Subcutaneous adipose tissue (tissue), 4 donors: Measurements from ENCODE around the gene LMX1B. TPM values are rescaled to one million over a fixed set of nuclear protein-coding genes. Genes with fewer than 3 reads are reported as not detected.

Experiments used
- total RNA-seq, 4 donors: library from RNA; depleted of rRNA; stranded (reverse); fragments of >200 nt; gene quantifications; one replicate each; pipeline ENCODE4 v1.1.0, GENCODE V29; 2016
- TF ChIP-seq, protein P1 (sequence below): fragments of 450-650 bp; IDR thresholded peaks from one replicate; pipeline ENCODE4 v1.5.1; 2016; ENCODE audit warnings: low read depth, mild to moderate bottlenecking, control low read depth, antibody characterized with exemption, moderate library complexity

LMX1B gene
- total RNA-seq, 4 donors from 2014 or later: 0.38 to 1.1 (median 0.51) TPM; not detected in 1

DNA sequence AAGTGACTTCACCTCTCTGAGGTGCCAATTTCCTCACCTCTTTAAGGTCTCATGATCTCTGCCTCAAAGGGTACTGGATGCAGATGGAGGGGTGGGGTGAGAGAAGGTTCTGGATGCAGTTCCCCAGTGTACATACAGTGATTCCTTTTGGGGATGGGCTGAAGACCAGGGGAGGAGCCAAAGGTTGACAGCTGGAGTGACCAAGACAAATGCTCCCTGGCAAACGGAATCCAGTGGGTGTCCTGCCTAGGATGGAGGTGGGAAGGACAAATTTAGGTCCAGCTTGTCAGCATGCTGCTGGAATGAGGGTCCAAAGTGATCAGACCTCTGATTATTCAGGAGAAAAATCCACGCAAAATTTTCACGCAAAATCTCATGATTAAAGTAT is 7.3 kb upstream of the LMX1B start:
- TF ChIP-seq, protein P1, sequence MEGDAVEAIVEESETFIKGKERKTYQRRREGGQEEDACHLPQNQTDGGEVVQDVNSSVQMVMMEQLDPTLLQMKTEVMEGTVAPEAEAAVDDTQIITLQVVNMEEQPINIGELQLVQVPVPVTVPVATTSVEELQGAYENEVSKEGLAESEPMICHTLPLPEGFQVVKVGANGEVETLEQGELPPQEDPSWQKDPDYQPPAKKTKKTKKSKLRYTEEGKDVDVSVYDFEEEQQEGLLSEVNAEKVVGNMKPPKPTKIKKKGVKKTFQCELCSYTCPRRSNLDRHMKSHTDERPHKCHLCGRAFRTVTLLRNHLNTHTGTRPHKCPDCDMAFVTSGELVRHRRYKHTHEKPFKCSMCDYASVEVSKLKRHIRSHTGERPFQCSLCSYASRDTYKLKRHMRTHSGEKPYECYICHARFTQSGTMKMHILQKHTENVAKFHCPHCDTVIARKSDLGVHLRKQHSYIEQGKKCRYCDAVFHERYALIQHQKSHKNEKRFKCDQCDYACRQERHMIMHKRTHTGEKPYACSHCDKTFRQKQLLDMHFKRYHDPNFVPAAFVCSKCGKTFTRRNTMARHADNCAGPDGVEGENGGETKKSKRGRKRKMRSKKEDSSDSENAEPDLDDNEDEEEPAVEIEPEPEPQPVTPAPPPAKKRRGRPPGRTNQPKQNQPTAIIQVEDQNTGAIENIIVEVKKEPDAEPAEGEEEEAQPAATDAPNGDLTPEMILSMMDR: no peak

DNA sequence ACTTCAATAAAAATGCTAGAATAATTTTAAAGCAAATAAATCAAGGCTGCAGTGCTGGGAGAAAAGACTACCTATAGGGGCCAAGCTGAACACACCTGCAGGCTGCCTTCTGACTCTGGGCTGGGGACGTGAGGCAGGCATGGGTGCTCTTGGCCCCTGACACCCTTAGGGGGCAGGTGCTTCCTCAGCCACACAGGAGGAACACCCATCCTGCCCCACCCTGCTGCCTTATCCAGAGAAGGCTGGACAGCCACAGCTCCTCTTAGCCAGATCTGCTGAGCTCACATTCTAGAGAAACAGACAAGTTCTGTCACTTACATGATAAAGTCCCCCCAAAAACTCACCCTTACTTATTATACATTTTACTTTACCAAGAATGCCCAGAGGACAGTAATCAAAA is 6.6 kb upstream of the LMX1B start:
- TF ChIP-seq, protein P1: no peak

DNA sequence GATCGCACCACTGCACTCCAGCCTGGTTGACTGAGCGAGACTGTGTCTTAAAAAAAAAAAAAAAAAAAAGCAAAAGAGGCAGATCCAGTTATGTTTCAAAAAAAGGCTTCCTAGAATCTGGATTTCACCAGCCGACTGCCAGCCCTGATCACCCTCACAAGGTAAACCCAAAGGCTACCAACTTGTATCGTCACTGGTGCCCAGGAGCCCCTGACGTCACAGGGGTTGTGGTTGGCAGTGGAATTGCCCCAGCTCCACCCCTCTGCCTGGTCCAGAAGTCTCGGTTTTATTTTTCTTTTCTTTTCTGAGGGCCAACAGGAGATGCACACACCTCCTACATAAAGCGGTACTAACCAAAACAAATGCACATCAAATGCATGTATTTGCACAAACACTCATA is 6.0 kb upstream of the LMX1B start:
- TF ChIP-seq, protein P1: no peak

DNA sequence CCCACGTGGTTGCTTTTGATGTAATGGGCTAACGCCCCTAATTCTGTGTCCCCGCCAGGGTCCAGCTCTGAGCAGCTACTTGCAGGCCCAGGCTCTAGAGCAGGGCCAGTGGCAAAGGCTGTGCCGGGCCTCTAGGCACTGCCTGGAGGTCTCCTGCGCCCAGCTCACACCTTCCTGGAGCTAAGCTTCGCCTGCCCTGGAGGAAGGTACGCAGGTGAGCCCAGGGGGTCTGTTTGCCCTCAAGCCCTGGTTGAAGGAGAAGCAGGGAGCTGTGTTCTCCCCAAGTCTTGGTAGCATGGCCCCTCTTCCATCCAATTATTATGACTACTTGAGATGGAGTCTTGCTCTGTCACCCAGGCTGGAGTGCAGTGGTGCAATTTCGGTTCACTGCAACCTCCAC is 5.2 kb upstream of the LMX1B start:
- TF ChIP-seq, protein P1: no peak

DNA sequence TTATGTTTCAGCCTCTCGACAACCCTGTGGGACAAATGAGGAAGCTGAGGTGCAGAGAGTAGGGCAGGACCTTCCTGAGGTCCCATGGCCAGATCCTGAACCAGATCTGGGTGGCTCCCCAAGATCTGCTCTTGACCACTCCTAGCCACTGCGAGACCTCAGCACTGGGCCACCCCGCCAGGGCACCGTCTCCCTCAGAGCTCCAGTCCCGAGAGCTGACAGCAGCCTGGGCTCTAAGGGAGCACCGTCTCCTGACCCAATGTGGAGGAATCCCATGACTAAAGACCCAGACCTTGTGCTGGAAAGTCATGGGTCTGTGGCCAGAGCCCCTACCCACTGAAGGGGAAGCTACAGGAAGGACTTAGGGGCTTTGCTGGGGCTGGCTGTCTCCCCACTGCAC is 4.5 kb upstream of the LMX1B start:
- TF ChIP-seq, protein P1: no peak

DNA sequence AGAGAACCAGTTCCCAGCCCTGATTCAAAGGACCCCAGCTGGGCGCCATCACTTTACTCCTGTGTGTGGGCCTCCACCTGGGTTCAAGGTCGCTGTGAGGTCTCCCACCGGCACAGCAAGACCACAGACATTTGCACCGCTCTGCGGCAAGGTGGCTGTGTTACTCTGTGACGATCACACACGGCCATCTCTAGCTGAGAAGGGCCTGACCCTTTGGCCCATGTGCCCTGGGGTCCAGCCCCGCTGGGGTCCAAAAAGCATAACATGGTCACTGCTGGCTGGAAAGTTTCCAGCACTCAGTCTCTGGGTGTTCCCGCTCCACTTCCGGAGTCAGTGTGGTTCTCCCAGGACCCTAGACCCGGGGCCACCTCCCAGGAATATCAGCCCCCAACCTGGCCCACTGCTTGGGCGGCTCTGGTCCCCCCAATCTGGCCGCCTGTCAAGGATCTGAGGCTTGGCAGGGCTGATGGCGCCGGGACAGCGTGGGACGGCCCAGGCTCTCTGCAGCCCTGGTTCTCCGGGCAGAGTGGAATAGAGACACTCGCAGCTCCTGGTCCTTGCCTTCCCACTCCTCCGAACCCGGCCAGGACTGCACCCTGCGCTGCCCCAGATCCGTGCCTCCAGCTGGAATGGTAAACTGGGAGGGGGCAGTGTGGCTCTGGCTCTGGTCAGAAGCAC is 3.9 kb upstream of the LMX1B start:
- TF ChIP-seq, protein P1: no peak

DNA sequence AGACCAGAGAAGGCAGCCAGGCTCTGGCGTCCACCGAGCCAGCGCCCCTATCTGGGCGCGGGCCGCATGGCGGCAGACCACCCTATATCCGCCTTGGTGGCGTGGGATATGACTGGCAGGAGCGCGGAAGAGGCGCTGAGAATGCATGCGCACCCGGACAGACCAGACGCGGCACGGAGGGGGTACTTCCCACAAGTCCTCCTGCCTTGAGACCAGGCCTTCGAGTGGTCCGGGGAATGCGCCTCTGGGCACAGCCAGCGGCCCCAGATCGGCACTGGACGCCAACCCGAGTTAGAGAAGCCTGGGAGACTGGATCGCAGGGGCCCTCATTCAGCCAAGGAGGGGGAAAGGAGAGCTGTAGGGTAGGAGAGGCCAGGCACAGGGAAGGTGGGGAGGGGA is 2.5 kb upstream of the LMX1B start:
- TF ChIP-seq, protein P1: no peak
